HepG2 (cell line): ENCODE data around the gene OTOG. TPM values are rescaled to one million over a fixed set of nuclear protein-coding genes. Genes with fewer than 3 reads are reported as not detected.

Experiments
- ATAC-seq: fragments of 200-7000 bp; cut with Tn5 transposase; 3 replicates; pipeline ENCODE4 v1.9.1; 2020; ENCODE audit warnings: mild to moderate bottlenecking, moderate library complexity
- BruUV-seq: library from RNA; stranded (reverse); fragments of 400-500 nt; replicated peaks from 2 replicates; lab custom pipeline; 2021; lab: Mats Ljungman, UMichigan
- CTCF ChIA-PET: fragments of 300-600 bp; formaldehyde crosslinking; extraction: SDS; loops from one replicate; lab custom pipeline; 2021; ENCODE audit warnings: low total read pairs, inconsistent platforms, low intra/inter-chr PET ratio; lab: Yijun Ruan, JAX
- POLR2A ChIA-PET: fragments of 350-600 bp; sonication (Branson Sonifier 250); formaldehyde crosslinking; loops from one replicate; lab custom pipeline; 2020; ENCODE audit warnings: antibody characterized with exemption, inconsistent platforms; lab: Yijun Ruan, JAX
- DNase-seq: peaks from one replicate; pipeline ENCODE4 v3.0.0-alpha.2; 2015; ENCODE audit warnings: low spot score
- FAIRE-seq: peaks from 3 replicates; lab custom pipeline; 2011; peaks lifted over from hg19 to GRCh38; lab: Jason Lieb, UNC
- H2AFZ ChIP-seq: one replicate; pipeline ENCODE4 v1.6.1; 2011; ENCODE audit warnings: low read length, inconsistent platforms
- H3K27ac ChIP-seq: fragments of 300-600 bp; 3 replicates; pipeline ENCODE4 v1.8.0; 2011; ENCODE audit warnings: mixed run types, mild to moderate bottlenecking, mixed read lengths, low read length, inconsistent platforms; ENCODE audit not compliant: insufficient read depth; ENCODE audit errors: extremely low read length
- H3K27me3 ChIP-seq, 2 experiments: fragments of 200-600 bp in 1 of 2; 2 replicates in 1 of 2; 3 replicates in 1 of 2; pipeline versions ENCODE4 v1.6.0 to v1.8.0; 2011; ENCODE audit warnings: low read length in 2 of 2, mild to moderate bottlenecking in 2 of 2, moderate library complexity in 2 of 2, inconsistent platforms in 1 of 2; ENCODE audit not compliant: insufficient read depth in 2 of 2, control insufficient read depth in 1 of 2
- H3K36me3 ChIP-seq, 2 experiments: fragments of 200-600 bp in 1 of 2; replicated peaks in 1 of 2; 2 replicates in 1 of 2; 3 replicates in 1 of 2; pipeline versions ENCODE4 v1.5.1 to v1.8.0; 2011; ENCODE audit warnings: low read length in 2 of 2, inconsistent platforms in 1 of 2; ENCODE audit not compliant: insufficient read depth in 2 of 2, control insufficient read depth in 1 of 2
- H3K4me1 ChIP-seq: 2 replicates; pipeline ENCODE4 v1.5.1; 2012; ENCODE audit warnings: low read length, inconsistent platforms; ENCODE audit not compliant: insufficient read depth
- H3K4me2 ChIP-seq: 2 replicates; pipeline ENCODE4 v1.6.0; 2011; ENCODE audit warnings: low read depth, low read length, inconsistent platforms
- H3K4me3 ChIP-seq, 3 experiments: fragments of 200-600 bp in 1 of 3; sonication (generic), shearing (Covaris generic) in 1 of 3; replicated peaks in 1 of 3; 2 replicates each; pipeline ENCODE4 v1.5.1; 2011 to 2016; ENCODE audit warnings: low read length in 3 of 3, inconsistent platforms in 2 of 3, low read depth in 2 of 3, mild to moderate bottlenecking in 2 of 3, control low read depth in 1 of 3, mixed read lengths in 1 of 3; ENCODE audit not compliant: insufficient read depth in 1 of 3
- H3K79me2 ChIP-seq: one replicate; pipeline ENCODE4 v1.6.1; 2011; ENCODE audit warnings: low read length, inconsistent platforms; ENCODE audit not compliant: insufficient read depth
- H3K9ac ChIP-seq: 2 replicates; pipeline ENCODE4 v1.6.0; 2011; ENCODE audit warnings: mild to moderate bottlenecking, low read depth, low read length, inconsistent platforms; ENCODE audit not compliant: insufficient read depth
- H3K9me3 ChIP-seq: 2 replicates; pipeline ENCODE4 v1.5.1; 2012; ENCODE audit warnings: mild to moderate bottlenecking, low read length
- H4K20me1 ChIP-seq: 2 replicates; pipeline ENCODE4 v1.6.0; 2011; ENCODE audit warnings: inconsistent platforms, mild to moderate bottlenecking, low read length, moderate library complexity; ENCODE audit not compliant: insufficient read depth
- ARNT ChIP-seq: fragments of 450-650 bp; IDR thresholded peaks from 2 replicates; pipeline ENCODE4 v1.6.1; 2017
- JARID2 ChIP-seq: sonication (generic); formaldehyde crosslinking; IDR thresholded peaks from 2 replicates; pipeline ENCODE4 v1.8.1; 2023; ENCODE audit warnings: missing genetic modification reagents, inconsistent platforms; ENCODE audit not compliant: insufficient replicate concordance
- KLF11 ChIP-seq: IDR thresholded peaks from 2 replicates; pipeline ENCODE4 v1.6.1; 2016; ENCODE audit warnings: missing compliant biosample characterization
- NFE2 ChIP-seq: sonication (generic); formaldehyde crosslinking; IDR thresholded peaks from 2 replicates; pipeline ENCODE4 v1.4.0; 2020; ENCODE audit warnings: missing genetic modification reagents
- RFX5 ChIP-seq: IDR thresholded peaks from 2 replicates; pipeline ENCODE4 v1.6.1; 2011; ENCODE audit warnings: low read depth, low read length, improper control_type of control experiment
- ZBTB7B ChIP-seq: sonication (generic); formaldehyde crosslinking; IDR thresholded peaks from 2 replicates; pipeline ENCODE4 v1.4.0; 2020; ENCODE audit warnings: missing genetic modification reagents
- ZFP82 ChIP-seq: sonication (generic); formaldehyde crosslinking; IDR thresholded peaks from 2 replicates; pipeline ENCODE4 v1.5.1; 2020; ENCODE audit warnings: mild to moderate bottlenecking, missing genetic modification reagents, borderline replicate concordance
- ZNF205 ChIP-seq: IDR thresholded peaks from 2 replicates; pipeline ENCODE4 v1.6.1; 2018; ENCODE audit warnings: missing biosample characterization, missing genetic modification reagents
- ZNF549 ChIP-seq: sonication (generic); formaldehyde crosslinking; IDR thresholded peaks from 2 replicates; pipeline ENCODE4 v1.5.0; 2020; ENCODE audit warnings: missing genetic modification reagents
- ZNF616 ChIP-seq: sonication (generic); formaldehyde crosslinking; IDR thresholded peaks from 2 replicates; pipeline ENCODE4 v1.5.0; 2020; ENCODE audit warnings: low read depth, mild to moderate bottlenecking, missing genetic modification reagents
- WGBS: methylation state at CpG from one replicate; pipeline ENCODE4 v1.1.6; 2017; ENCODE audit warnings: low lambda C conversion rate; 5-methylcytosine and 5-hydroxymethylcytosine counted together
- in situ Hi-C: cut with HindIII; loops from 2 replicates; pipeline ENCODE4 v1.10.0; 2017; ENCODE audit warnings: low pct_unique_long_range_greater_than_20kb; ENCODE audit not compliant: extremely low pct_ligation_motif_present
- intact Hi-C: fragments of 100-400 bp; cut with micrococcal nuclease; formaldehyde crosslinking; loops from one replicate; pipeline ENCODE4 v1.10.0; 2022; ENCODE audit not compliant: unreplicated experiment
- polyA plus RNA-seq, 8 experiments: library from polyadenylated mRNA; depleted of rRNA in 3 of 8; stranded (reverse) in 7 of 8; unstranded in 1 of 8; fragments of >200 nt; fragmentation: Illumina TruSeq in 4 of 8; extraction: Trizol in 4 of 8; gene quantifications; 2 replicates each; pipeline versions ENCODE4 v1.2.1 to v1.2.3, GENCODE V29; 2011 to 2016; ENCODE audit warnings: low read depth in 4 of 8, missing spikeins in 1 of 8, mixed read lengths in 1 of 8; ENCODE audit not compliant: insufficient read depth in 1 of 8
- total RNA-seq, 5 experiments: library from RNA; depleted of rRNA; stranded (reverse); fragments of >200 nt; fragmentation: Illumina TruSeq; extraction: Trizol; gene quantifications; 2 replicates each; pipeline ENCODE4 v1.2.3, GENCODE V29; 2016; ENCODE audit warnings: low read depth in 1 of 5
- TF ChIP-seq, protein P1 (sequence below): sonication (generic); formaldehyde crosslinking; IDR thresholded peaks from 2 replicates; pipeline ENCODE4 v1.8.0; 2022; ENCODE audit warnings: mild to moderate bottlenecking, missing genetic modification reagents, moderate library complexity
- TF ChIP-seq, protein P2 (sequence below): sonication (generic); formaldehyde crosslinking; IDR thresholded peaks from 2 replicates; pipeline ENCODE4 v1.5.1; 2020; ENCODE audit warnings: missing genetic modification reagents, mild to moderate bottlenecking, borderline replicate concordance

Gene OTOG
- total and polyA plus RNA-seq, 2 of the 13 experiments (the other 11 are each of a cell fraction or from before 2014, with no cell fraction given) = not detected

- TF ChIP-seq KLF11 (CRISPR knock-in tag) (no peak), ZFP82 (CRISPR knock-in tag) (no peak)
- TF ChIP-seq, protein P1, sequence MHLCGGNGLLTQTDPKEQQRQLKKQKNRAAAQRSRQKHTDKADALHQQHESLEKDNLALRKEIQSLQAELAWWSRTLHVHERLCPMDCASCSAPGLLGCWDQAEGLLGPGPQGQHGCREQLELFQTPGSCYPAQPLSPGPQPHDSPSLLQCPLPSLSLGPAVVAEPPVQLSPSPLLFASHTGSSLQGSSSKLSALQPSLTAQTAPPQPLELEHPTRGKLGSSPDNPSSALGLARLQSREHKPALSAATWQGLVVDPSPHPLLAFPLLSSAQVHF (CRISPR knock-in tag) = no peak
Measured at GRCh38 chr11:17547932-17548331, 873 bp downstream of the OTOG start (continued).

DNA sequence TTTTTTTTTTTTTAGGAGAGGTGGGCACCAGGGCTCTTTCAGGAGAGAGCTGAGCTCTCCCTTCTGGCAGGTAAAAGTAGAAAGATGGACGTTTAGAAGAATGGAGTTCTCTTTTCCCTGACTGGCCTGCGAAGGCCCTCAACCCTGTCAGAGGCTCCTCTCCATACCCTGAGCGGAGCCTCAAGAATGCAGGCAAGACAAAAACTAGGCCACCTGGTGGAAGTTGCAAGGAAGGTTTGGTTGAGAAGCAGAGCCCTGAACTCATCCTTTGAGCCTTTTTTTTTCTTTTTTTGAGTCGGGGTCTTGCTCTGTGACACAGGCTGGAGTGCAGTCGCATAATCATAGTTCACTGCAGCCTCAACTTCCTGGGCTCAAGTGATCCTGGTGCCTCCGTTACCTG lies 1.4 kb downstream of the OTOG start:
- in situ Hi-C loops (no loop called here), intact Hi-C loops (no loop called here)
- H3K36me3 ChIP-seq = no peaks in the 10 kb centered on the region
- CTCF ChIA-PET = no interaction called here
- DNase-seq (no peak), ATAC-seq (no peak), FAIRE-seq (no peak)
- POLR2A ChIA-PET = no interaction called here
- H3K79me2 ChIP-seq = no peaks in the 10 kb centered on the region
- H3K9ac ChIP-seq = no peak overlapping the region
- no peak overlapping the region for H3K4me3 ChIP-seq
- no peak overlapping the region for H3K27ac ChIP-seq
- no peaks in the 10 kb centered on the region for H3K4me1 ChIP-seq
- H4K20me1 ChIP-seq = no peaks in the 10 kb centered on the region
- 51% methylated on average over 6 of the region's 6 CpGs for WGBS
- no peaks in the 10 kb centered on the region for H3K9me3 ChIP-seq
- no TSS peak for BruUV-seq
- peaks cover 2 to 17% of the 10 kb centered on the region in 2 experiments; a peak in 2 of 5 replicates for H3K27me3 ChIP-seq
- TF ChIP-seq RFX5 (no peak), ZBTB7B (no peak), ZNF205 (CRISPR knock-in tag) (no peak), ARNT (no peak), ZNF616 (CRISPR knock-in tag) (no peak), JARID2 (CRISPR knock-in tag) (no peak), NFE2 (CRISPR knock-in tag) (no peak), ZNF549 (no peak)
- TF ChIP-seq, protein P2, sequence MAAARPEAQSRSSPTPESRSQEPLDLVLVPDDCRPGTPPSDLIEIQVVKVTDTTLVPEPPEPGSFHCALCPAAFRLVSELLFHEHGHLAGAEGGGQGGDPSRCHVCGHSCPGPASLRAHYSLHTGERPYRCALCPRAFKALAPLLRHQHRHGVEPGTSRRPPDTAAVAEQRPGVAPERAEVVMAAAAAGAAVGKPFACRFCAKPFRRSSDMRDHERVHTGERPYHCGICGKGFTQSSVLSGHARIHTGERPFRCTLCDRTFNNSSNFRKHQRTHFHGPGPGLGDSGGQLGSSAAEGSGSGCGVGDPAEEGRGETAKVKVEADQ (CRISPR knock-in tag) = no peak
- no peak overlapping the region for H3K4me2 ChIP-seq
- no peak overlapping the region for H2AFZ ChIP-seq
